Measurements from ENCODE around the gene ERGIC1. TPM values are rescaled to one million over a fixed set of nuclear protein-coding genes. Genes with fewer than 3 reads are reported as not detected.

ERGIC1 gene
- total and polyA plus RNA-seq, 2 of the 13 experiments (the other 11 are each of a cell fraction or from before 2014, with no cell fraction given), result 78.5 to 184 TPM

- TF ChIP-seq CSRNP2 (CRISPR knock-in tag; conservative IDR thresholded peaks at IDR 0.05; ENCODE audit: low read depth) (no peak), KLF16 (CRISPR knock-in tag; IDR thresholded peaks at IDR 0.05) (0 out of 4 replicates have a peak, but pooled peaks of 1 of the 2 experiments have one; percentile 34), BCL6 (CRISPR knock-in tag; IDR thresholded peaks at IDR 0.05) (peak; percentile 35), TFE3 (CRISPR knock-in tag; IDR thresholded peaks at IDR 0.05) (peak; percentile 83), NPAS2 (CRISPR knock-in tag; IDR thresholded peaks at IDR 0.05; ENCODE audit: borderline replicate concordance) (no peak), TBX2 (CRISPR knock-in tag; IDR thresholded peaks at IDR 0.05; ENCODE audit: borderline replicate concordance) (no peak; the same call in 1 of the 2 replicates), ZNF235 (CRISPR knock-in tag; IDR thresholded peaks at IDR 0.05; ENCODE audit: borderline replicate concordance) (no peak), ZKSCAN1 (IDR thresholded peaks at IDR 0.05; ENCODE audit: low read length) (no peak), YY1 (IDR thresholded peaks at IDR 0.05; ENCODE audit: insufficient read depth, insufficient replicate concordance, low read depth, low read length) (peak; percentile 13), UBTF (CRISPR knock-in tag; IDR thresholded peaks at IDR 0.05) (no peak), DRAP1 (CRISPR knock-in tag; IDR thresholded peaks at IDR 0.05) (no peak), ZNF597 (CRISPR knock-in tag; IDR thresholded peaks at IDR 0.05) (no peak), MTERF4 (CRISPR knock-in tag; IDR thresholded peaks at IDR 0.05) (no peak), FOXO1 (CRISPR knock-in tag; IDR thresholded peaks at IDR 0.05) (0 out of 2 replicates have a peak, but pooled peaks have one; percentile 12), TEAD3 (CRISPR knock-in tag; optimal IDR thresholded peaks at IDR 0.05; ENCODE audit: borderline replicate concordance) (peak; percentile 98), ZNF362 (CRISPR knock-in tag; IDR thresholded peaks at IDR 0.05; ENCODE audit: borderline replicate concordance) (peak; percentile 13; the same call in 1 of the 2 replicates), ZNF616 (CRISPR knock-in tag; IDR thresholded peaks at IDR 0.05; ENCODE audit: low read depth) (no peak), ZNF292 (CRISPR knock-in tag; IDR thresholded peaks at IDR 0.05; ENCODE audit: borderline replicate concordance, low read depth) (peak; percentile 53; the same call in 1 of the 2 replicates)
Observed at GRCh38 chr5:172902497-172903472, 68.7 kb downstream of the ERGIC1 start (continued).
